T-helper 17 cell (primary cell): ENCODE data around the gene EIF4G3. TPM values are rescaled to one million over a fixed set of nuclear protein-coding genes. Genes with fewer than 3 reads are reported as not detected.
"Not testable (repeated sequence)": the region's sequence is repeated elsewhere in the genome, so short reads cannot be mapped to it uniquely, and the experiment has no call there.

ENCODE experiments used
- ATAC-seq: fragments of 150-1000 bp; cut with Tn5 transposase; 2 replicates; pipeline ENCODE4 v1.10.0; 2021; ENCODE audit warnings: mild to moderate bottlenecking, moderate library complexity
- DNase-seq, 3 donors: peaks; one replicate each; pipeline versions ENCODE4 v3.0.0 to v3.0.0-alpha.2; 2020 to 2021
- H3K9me3 ChIP-seq: one replicate; pipeline ENCODE4 v1.7.0; 2013; ENCODE audit warnings: low read length, mild to moderate bottlenecking; ENCODE audit not compliant: control insufficient read depth, poor library complexity, severe bottlenecking
- H3K27ac Mint-ChIP-seq: one replicate; pipeline ENCODE4 v1.8.0; 2022; ENCODE audit warnings: mild to moderate bottlenecking, moderate library complexity, mixed read lengths
- H3K27me3 Mint-ChIP-seq: one replicate; pipeline ENCODE4 v1.8.0; 2022; ENCODE audit warnings: mixed read lengths
- H3K36me3 Mint-ChIP-seq: one replicate; pipeline ENCODE4 v1.8.0; 2022; ENCODE audit warnings: low read depth, mixed read lengths
- H3K4me1 Mint-ChIP-seq: one replicate; pipeline ENCODE4 v1.8.0; 2022; ENCODE audit warnings: mild to moderate bottlenecking, mixed read lengths
- H3K4me3 Mint-ChIP-seq: one replicate; pipeline ENCODE4 v1.8.0; 2022; ENCODE audit warnings: mild to moderate bottlenecking, moderate library complexity, mixed read lengths
- total RNA-seq, 4 donors: library from RNA in 2 of 4; stranded (reverse) in 2 of 4; gene quantifications; one replicate each; pipeline ENCODE4 v1.2.3 and lab custom pipeline; 2022 to 2026

The EIF4G3 gene
- total RNA-seq, 2 donors from 2014 or later: 29.4 to 34.2 TPM

GRCh38 chr1:20928146-20928545 is 248.6 kb downstream of the EIF4G3 start:
- Mint-ChIP-seq H3K27me3 (no peaks in the 10 kb centered on the region), H3K4me3 (no peak overlapping the region), H3K27ac (no peak overlapping the region)

GRCh38 chr1:20921285-20921684 is 255.4 kb downstream of the EIF4G3 start:
- ATAC-seq: no peak
- no peaks in the 10 kb centered on the region for H3K36me3 Mint-ChIP-seq
- no peak overlapping the region for H3K27ac Mint-ChIP-seq
- DNase-seq: no peak
- H3K27me3 Mint-ChIP-seq: no peaks in the 10 kb centered on the region
- H3K4me1 Mint-ChIP-seq: peaks cover 3% of the 10 kb centered on the region
- no peaks in the 10 kb centered on the region for H3K9me3 ChIP-seq
- H3K4me3 Mint-ChIP-seq: no peak overlapping the region

More at GRCh38 chr1:20928146-20928545, 248.6 kb downstream of the EIF4G3 start:
- peaks cover 13% of the 10 kb centered on the region for H3K4me1 Mint-ChIP-seq
- peaks cover 6% of the 10 kb centered on the region for H3K36me3 Mint-ChIP-seq
- ATAC-seq (no peak), DNase-seq (no peak)
- H3K9me3 ChIP-seq: no peaks in the 10 kb centered on the region

GRCh38 chr1:20913242-20913641 is 263.5 kb downstream of the EIF4G3 start:
- DNase-seq (no peak), ATAC-seq (no peak)
- Mint-ChIP-seq H3K4me1 (no peaks in the 10 kb centered on the region), H3K27ac (no peak overlapping the region), H3K36me3 (no peaks in the 10 kb centered on the region), H3K27me3 (no peaks in the 10 kb centered on the region), H3K4me3 (no peak overlapping the region)
- H3K9me3 ChIP-seq: no peaks in the 10 kb centered on the region

- not testable (repeated sequence) for DNase-seq, H3K27me3 Mint-ChIP-seq, H3K27ac Mint-ChIP-seq, H3K9me3 ChIP-seq, H3K4me1 Mint-ChIP-seq, ATAC-seq, H3K36me3 Mint-ChIP-seq, H3K4me3 Mint-ChIP-seq
These were observed 269.2 kb downstream of the EIF4G3 start for GRCh38 chr1:20907526-20907925.

- H3K9me3 ChIP-seq: no peaks in the 10 kb centered on the region
- DNase-seq (no peak), ATAC-seq (peak; percentile 45)
- H3K4me3 Mint-ChIP-seq: no peak overlapping the region
- H3K4me1 Mint-ChIP-seq: peaks cover 2% of the 10 kb centered on the region
- no peak overlapping the region for H3K27ac Mint-ChIP-seq
- H3K36me3 Mint-ChIP-seq: no peaks in the 10 kb centered on the region
- H3K27me3 Mint-ChIP-seq: no peaks in the 10 kb centered on the region
These were observed 273.3 kb downstream of the EIF4G3 start for GRCh38 chr1:20903437-20903836.

GRCh38 chr1:20900056-20900455 is 276.6 kb downstream of the EIF4G3 start:
- no peaks in the 10 kb centered on the region for H3K36me3 Mint-ChIP-seq
- no peak overlapping the region for H3K27ac Mint-ChIP-seq

GRCh38 chr1:20899154-20899972 is 277.3 kb downstream of the EIF4G3 start:
- Mint-ChIP-seq H3K27me3 (no peaks in the 10 kb centered on the region), H3K4me3 (no peak overlapping the region), H3K27ac (no peak overlapping the region), H3K36me3 (no peaks in the 10 kb centered on the region), H3K4me1 (no peaks in the 10 kb centered on the region)
- H3K9me3 ChIP-seq: no peaks in the 10 kb centered on the region
- ATAC-seq: no peak
- DNase-seq: no peak

More at GRCh38 chr1:20900056-20900455, 276.6 kb downstream of the EIF4G3 start:
- Mint-ChIP-seq H3K4me3 (no peak overlapping the region), H3K4me1 (no peaks in the 10 kb centered on the region), H3K27me3 (no peaks in the 10 kb centered on the region)
- DNase-seq (no peak), ATAC-seq (no peak)
- H3K9me3 ChIP-seq: no peaks in the 10 kb centered on the region

- H3K9me3 ChIP-seq: no peaks in the 10 kb centered on the region
- Mint-ChIP-seq H3K27me3 (no peaks in the 10 kb centered on the region), H3K4me1 (no peaks in the 10 kb centered on the region), H3K36me3 (no peaks in the 10 kb centered on the region), H3K4me3 (no peak overlapping the region), H3K27ac (no peak overlapping the region)
- ATAC-seq (no peak), DNase-seq (no peak)
These were observed 279.9 kb downstream of the EIF4G3 start for GRCh38 chr1:20896826-20897225.

GRCh38 chr1:20893931-20894330 is 282.8 kb downstream of the EIF4G3 start:
- ATAC-seq (no peak), DNase-seq (no peak)
- Mint-ChIP-seq H3K4me3 (no peak overlapping the region), H3K4me1 (no peaks in the 10 kb centered on the region), H3K27me3 (no peaks in the 10 kb centered on the region), H3K27ac (no peak overlapping the region), H3K36me3 (no peaks in the 10 kb centered on the region)
- no peaks in the 10 kb centered on the region for H3K9me3 ChIP-seq

GRCh38 chr1:20891091-20891490 is 285.6 kb downstream of the EIF4G3 start:
- no peaks in the 10 kb centered on the region for H3K27me3 Mint-ChIP-seq
- H3K36me3 Mint-ChIP-seq: peaks cover 4% of the 10 kb centered on the region
- no peaks in the 10 kb centered on the region for H3K9me3 ChIP-seq
- H3K27ac Mint-ChIP-seq: no peak overlapping the region
- H3K4me3 Mint-ChIP-seq: no peak overlapping the region
- H3K4me1 Mint-ChIP-seq: peaks cover 2% of the 10 kb centered on the region
- ATAC-seq (no peak), DNase-seq (no peak)

- DNase-seq (no peak), ATAC-seq (no peak)
- peak overlapping the region; percentile 19 for H3K27ac Mint-ChIP-seq
- H3K36me3 Mint-ChIP-seq: peaks cover 11% of the 10 kb centered on the region
- H3K4me1 Mint-ChIP-seq: peaks cover 4% of the 10 kb centered on the region
- H3K9me3 ChIP-seq: no peaks in the 10 kb centered on the region
- no peak overlapping the region for H3K4me3 Mint-ChIP-seq
- no peaks in the 10 kb centered on the region for H3K27me3 Mint-ChIP-seq
These were observed 289.5 kb downstream of the EIF4G3 start for GRCh38 chr1:20887246-20887645.

- no peak for DNase-seq
- no peak for ATAC-seq
- Mint-ChIP-seq H3K27ac (no peak overlapping the region), H3K4me1 (peaks cover 4% of the 10 kb centered on the region), H3K4me3 (no peak overlapping the region), H3K27me3 (no peaks in the 10 kb centered on the region), H3K36me3 (peaks cover 11% of the 10 kb centered on the region)
- H3K9me3 ChIP-seq: no peaks in the 10 kb centered on the region
These were observed 291.6 kb downstream of the EIF4G3 start for GRCh38 chr1:20885121-20885520.

- Mint-ChIP-seq H3K4me3 (no peak overlapping the region), H3K36me3 (peaks cover 11% of the 10 kb centered on the region)
These were observed 292.2 kb downstream of the EIF4G3 start for GRCh38 chr1:20884513-20884912.

GRCh38 chr1:20883766-20884165 is 292.9 kb downstream of the EIF4G3 start:
- Mint-ChIP-seq H3K27me3 (no peaks in the 10 kb centered on the region), H3K4me3 (no peak overlapping the region), H3K4me1 (peaks cover 5% of the 10 kb centered on the region), H3K36me3 (peaks cover 11% of the 10 kb centered on the region), H3K27ac (peak overlapping the region; percentile 37)
- DNase-seq: no peak
- no peaks in the 10 kb centered on the region for H3K9me3 ChIP-seq
- no peak for ATAC-seq

More at GRCh38 chr1:20884513-20884912, 292.2 kb downstream of the EIF4G3 start:
- Mint-ChIP-seq H3K4me1 (peaks cover 5% of the 10 kb centered on the region), H3K27ac (no peak overlapping the region), H3K27me3 (no peaks in the 10 kb centered on the region)
- no peaks in the 10 kb centered on the region for H3K9me3 ChIP-seq
- ATAC-seq (no peak), DNase-seq (no peak)
